ENCODE data around the gene SPINK8. TPM values are rescaled to one million over a fixed set of nuclear protein-coding genes. Genes with fewer than 3 reads are reported as not detected.

SPINK8 gene
- total RNA-seq, 3 donors from 2014 or later (not counting 1 experiment from before 2014, with no cell fraction given): not detected

GRCh38 chr3:48303021-48303420 is 30.4 kb downstream of the SPINK8 start:
- Histone ChIP-seq H3K4me3 (ENCODE audit: low read length) (no peak overlapping the region), H3K36me3 (ENCODE audit: control insufficient read depth, insufficient read depth, low read length) (peaks cover 4% of the 10 kb centered on the region), H3K4me1 (ENCODE audit: control insufficient read depth, insufficient read depth, low read length) (peaks cover 27% of the 10 kb centered on the region), H3K9me3 (ENCODE audit: control insufficient read depth, insufficient read depth, low read length) (no peaks in the 10 kb centered on the region), H3K27me3 (ENCODE audit: control insufficient read depth, insufficient read depth, low read length) (no peaks in the 10 kb centered on the region), H3K27ac (ENCODE audit: low read length) (no peak overlapping the region)
- Mint-ChIP-seq H3K27ac (peak overlapping the region; percentile 90 to 98), H3K36me3 (no peaks in the 10 kb centered on the region), H3K4me3 (peak overlapping the region; percentile 98), H3K27me3 (ENCODE audit: low read depth in 2 of 2) (peaks cover 8 to 23% of the 10 kb centered on the region in 2 donors), H3K4me1 (peaks cover 35% of the 10 kb centered on the region in 2 donors), H3K9me3 (no peaks in the 10 kb centered on the region)
- no peak for ATAC-seq
- DNase-seq: peak in 1 of 2 donors; percentile 9
- TF ChIP-seq CTCF (IDR thresholded peaks at IDR 0.05): no peak
- intact Hi-C loops (cut with micrococcal nuclease): no loop called here
- 95% methylated on average over 2 of the region's 2 CpGs for WGBS (ENCODE audit: insufficient coverage)

DNA sequence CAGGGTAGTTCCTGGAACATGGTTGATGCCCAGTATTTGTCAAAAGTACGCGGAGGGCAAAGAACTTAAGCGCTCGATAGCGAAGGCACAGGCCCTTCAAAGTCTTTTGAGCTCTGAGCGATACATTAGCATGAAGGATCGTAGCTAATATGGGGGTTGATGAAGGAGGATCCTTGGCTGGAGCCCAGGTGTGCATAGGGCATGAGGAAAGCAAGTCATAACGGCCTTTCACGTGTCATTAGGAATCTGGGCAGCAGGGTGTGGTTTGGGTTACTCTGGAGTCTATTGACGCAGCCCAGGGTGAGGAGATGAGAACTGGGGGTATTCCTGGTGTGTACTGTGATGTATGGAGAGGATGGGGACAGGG is 31.7 kb downstream of the SPINK8 start:
- H3K9me3 ChIP-seq (ENCODE audit: control insufficient read depth, insufficient read depth, low read length): no peaks in the 10 kb centered on the region
- peak overlapping the region; percentile 85 for H3K4me3 ChIP-seq (ENCODE audit: low read length)
- 1% methylated on average over 10 of the region's 10 CpGs for WGBS (ENCODE audit: insufficient coverage)
- DNase-seq (no peak), ATAC-seq (no peak)
- peaks cover 9% of the 10 kb centered on the region for H3K36me3 ChIP-seq (ENCODE audit: control insufficient read depth, insufficient read depth, low read length)
- peak overlapping the region; percentile 90 to 98 for H3K27ac Mint-ChIP-seq
- intact Hi-C loops (cut with micrococcal nuclease): loop anchor here (2.0 kb wide), 1 partner anchor 61 kb away; the partner anchor contains the start of gene ZNF589
- H3K36me3 Mint-ChIP-seq: peaks cover 2% of the 10 kb centered on the region
- H3K27me3 Mint-ChIP-seq (ENCODE audit: low read depth in 2 of 2): peaks cover 1 to 14% of the 10 kb centered on the region in 2 donors
- TF ChIP-seq CTCF (IDR thresholded peaks at IDR 0.05): no peak
- H3K4me3 Mint-ChIP-seq: peak overlapping the region; percentile 98
- H3K27me3 ChIP-seq (ENCODE audit: control insufficient read depth, insufficient read depth, low read length): no peaks in the 10 kb centered on the region
- peaks cover 44 to 47% of the 10 kb centered on the region in 2 donors for H3K4me1 Mint-ChIP-seq
- H3K4me1 ChIP-seq (ENCODE audit: control insufficient read depth, insufficient read depth, low read length): peaks cover 38% of the 10 kb centered on the region
- peak overlapping the region; percentile 92 for H3K27ac ChIP-seq (ENCODE audit: low read length)
- H3K9me3 Mint-ChIP-seq: no peaks in the 10 kb centered on the region

DNA sequence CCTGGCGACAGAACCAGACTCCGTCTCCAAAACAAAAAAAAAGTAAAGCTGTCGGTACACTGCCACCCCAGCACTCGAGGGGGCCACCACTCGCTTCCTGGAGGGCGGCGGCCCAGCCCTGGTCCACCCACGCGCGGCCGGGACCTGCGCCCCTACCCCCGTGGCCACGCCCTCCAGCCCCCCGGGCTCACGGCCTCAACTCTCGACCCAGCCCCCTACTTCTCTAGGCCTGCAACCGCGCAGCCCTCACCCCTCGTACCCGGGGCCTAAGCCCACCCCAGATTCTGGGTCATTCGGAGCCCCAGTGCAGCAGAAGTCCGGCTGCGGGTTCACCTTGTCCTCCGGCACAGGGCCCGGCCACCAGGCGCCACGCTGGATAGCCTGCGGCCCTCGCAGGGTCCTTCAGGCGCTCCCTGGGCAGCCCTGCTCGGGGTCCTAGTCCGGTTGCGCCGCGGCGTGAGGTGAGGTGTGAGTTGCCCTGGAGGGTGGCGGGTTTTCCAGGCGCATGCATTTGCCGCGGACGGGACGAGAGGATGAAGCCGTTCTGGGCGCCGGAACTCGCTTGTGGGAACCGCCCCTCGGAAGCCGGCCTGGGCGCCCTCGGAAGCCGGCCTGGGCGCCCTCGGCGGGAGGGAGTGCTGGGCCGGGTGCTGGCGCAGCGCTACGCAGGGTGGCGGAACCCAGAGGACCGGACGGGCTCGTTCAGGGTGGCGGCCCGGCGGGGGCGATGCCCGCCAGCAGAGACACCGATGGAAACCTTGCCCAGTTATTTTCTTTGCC is 32.3 kb downstream of the SPINK8 start, which contains the start of gene NME6:
Gene NME6, minus strand, starts transcription at position 348 of the 780 bp plus-strand sequence.
- no peaks in the 10 kb centered on the region for H3K27me3 ChIP-seq (ENCODE audit: control insufficient read depth, insufficient read depth, low read length)
- H3K4me3 ChIP-seq (ENCODE audit: low read length): peak within 1 kb of the TSS; percentile 85
- H3K36me3 Mint-ChIP-seq: peaks cover 8% of the 10 kb centered on the region
- peak within 1 kb of the TSS; percentile 92 for H3K27ac ChIP-seq (ENCODE audit: low read length)
- ATAC-seq (peak; percentile 91 to 95 (median 92)), DNase-seq (peak; percentile 91 to 92)
- H3K27ac Mint-ChIP-seq: peak within 1 kb of the TSS; percentile 90 to 98
- no peaks in the 10 kb centered on the region for H3K9me3 ChIP-seq (ENCODE audit: control insufficient read depth, insufficient read depth, low read length)
- peaks cover 38% of the 10 kb centered on the region for H3K4me1 ChIP-seq (ENCODE audit: control insufficient read depth, insufficient read depth, low read length)
- WGBS (ENCODE audit: insufficient coverage): under 1% methylated on average over 70 of the region's 70 CpGs
- H3K27me3 Mint-ChIP-seq (ENCODE audit: low read depth in 2 of 2): peaks cover 0 to 8% of the 10 kb centered on the region in 2 donors
- H3K4me1 Mint-ChIP-seq: peaks cover 48 to 53% of the 10 kb centered on the region in 2 donors
- peak within 1 kb of the TSS; percentile 98 for H3K4me3 Mint-ChIP-seq
- H3K36me3 ChIP-seq (ENCODE audit: control insufficient read depth, insufficient read depth, low read length): peaks cover 14% of the 10 kb centered on the region
- TF ChIP-seq CTCF (IDR thresholded peaks at IDR 0.05): no peak
- H3K9me3 Mint-ChIP-seq: no peaks in the 10 kb centered on the region
- intact Hi-C loops (cut with micrococcal nuclease): loop anchor here (2.0 kb wide), 1 partner anchor 60 kb away; the partner anchor contains the start of gene ZNF589
